8988T (cell line): Measurements from ENCODE around the gene GSDMA.

Experiments used
- DNase-seq: peaks from one replicate; pipeline ENCODE4 v3.0.0; 2011

Gene GSDMA, protein sequence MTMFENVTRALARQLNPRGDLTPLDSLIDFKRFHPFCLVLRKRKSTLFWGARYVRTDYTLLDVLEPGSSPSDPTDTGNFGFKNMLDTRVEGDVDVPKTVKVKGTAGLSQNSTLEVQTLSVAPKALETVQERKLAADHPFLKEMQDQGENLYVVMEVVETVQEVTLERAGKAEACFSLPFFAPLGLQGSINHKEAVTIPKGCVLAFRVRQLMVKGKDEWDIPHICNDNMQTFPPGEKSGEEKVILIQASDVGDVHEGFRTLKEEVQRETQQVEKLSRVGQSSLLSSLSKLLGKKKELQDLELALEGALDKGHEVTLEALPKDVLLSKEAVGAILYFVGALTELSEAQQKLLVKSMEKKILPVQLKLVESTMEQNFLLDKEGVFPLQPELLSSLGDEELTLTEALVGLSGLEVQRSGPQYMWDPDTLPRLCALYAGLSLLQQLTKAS

GRCh38 chr17:39962642-39963220 lies at the start of gene GSDMA:
Gene GSDMA, plus strand, starts transcription at chr17:39963004. Its CDS starts 2,684 bp downstream, at chr17:39965688.
- no peak for DNase-seq

GRCh38 chr17:39913989-39914388 lies 48.8 kb upstream of the GSDMA start:
- DNase-seq: no peak

- DNase-seq: no peak
These were observed 47.2 kb upstream of the GSDMA start for GRCh38 chr17:39915559-39915958.

- DNase-seq: no peak
These were observed 45.9 kb upstream of the GSDMA start for GRCh38 chr17:39916918-39917317.

DNA sequence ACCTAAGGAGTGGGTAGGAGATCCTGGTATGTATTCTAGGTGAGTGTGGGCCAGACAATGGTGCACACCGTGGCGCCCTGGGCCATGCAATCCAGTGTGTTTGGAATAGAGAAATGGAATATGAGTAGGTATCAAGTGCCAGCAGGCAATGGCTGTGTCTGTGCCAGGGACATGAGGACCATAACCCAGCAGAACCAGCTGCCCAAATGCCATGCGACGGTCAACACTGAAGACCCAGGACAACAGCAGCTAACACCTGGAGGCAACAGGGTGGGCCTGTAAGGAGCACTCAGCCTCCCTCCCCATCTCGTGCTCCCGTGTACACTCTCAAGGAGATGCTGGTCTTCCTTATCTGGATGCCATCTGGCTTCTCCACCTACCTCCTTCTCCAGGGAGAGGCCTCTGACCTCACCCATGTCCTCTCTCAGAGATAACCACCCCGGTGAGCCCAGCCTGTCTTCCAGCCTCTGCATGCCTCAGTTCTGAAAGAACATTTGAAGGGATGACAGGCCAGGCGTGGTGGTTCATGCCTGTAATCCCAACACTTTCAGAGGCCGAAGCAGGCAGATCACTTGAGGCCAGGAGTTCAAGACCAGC lies 43.6 kb upstream of the GSDMA start:
- no peak for DNase-seq

DNA sequence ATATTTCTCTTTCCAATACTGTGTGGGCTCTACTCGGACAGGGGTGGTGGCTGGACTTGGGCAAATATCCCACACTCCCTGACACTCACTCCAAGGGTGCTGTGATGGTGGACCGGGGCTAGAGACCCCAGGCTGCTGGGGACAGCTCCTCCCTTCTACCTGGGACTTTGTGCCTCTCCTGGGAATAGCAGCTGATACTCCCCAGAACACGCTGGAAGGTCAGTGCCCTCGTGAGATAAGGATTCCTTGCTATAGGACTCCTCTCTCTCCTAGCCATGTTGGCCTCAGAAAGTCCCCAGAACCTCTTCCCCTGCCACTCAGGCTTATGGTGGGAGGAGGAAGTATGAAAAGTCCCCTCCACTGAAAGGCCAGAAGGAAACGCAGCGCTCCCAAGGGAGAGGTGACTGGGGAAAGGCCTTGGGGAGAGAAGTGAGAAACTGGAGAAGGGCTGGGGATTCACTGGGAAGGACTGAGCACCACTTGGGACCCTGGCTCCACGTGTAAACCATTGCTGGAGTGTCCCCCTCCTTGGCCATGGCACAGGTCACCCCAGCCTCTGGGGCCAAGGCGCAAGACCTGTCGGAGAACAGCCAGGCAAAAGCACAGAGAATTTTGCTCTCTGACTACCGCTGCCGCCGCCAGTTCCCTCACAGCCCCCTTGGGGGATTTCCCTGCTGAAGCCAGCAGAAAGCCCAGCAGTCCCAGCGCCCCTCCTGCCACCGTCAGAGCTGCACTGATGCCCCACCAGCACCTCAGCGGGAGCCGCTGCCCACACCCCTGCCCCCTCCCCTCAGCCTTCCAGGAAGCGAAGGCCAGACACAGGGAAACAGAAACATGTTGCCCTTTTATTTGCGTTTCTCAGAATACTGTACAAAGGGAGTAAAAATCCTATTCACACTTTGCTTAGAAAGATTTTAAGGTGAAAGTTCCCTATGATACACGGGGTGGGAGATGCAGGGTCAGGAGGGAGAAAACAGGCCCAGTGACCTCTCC lies 42.3 kb upstream of the GSDMA start:
- no peak for DNase-seq

DNA sequence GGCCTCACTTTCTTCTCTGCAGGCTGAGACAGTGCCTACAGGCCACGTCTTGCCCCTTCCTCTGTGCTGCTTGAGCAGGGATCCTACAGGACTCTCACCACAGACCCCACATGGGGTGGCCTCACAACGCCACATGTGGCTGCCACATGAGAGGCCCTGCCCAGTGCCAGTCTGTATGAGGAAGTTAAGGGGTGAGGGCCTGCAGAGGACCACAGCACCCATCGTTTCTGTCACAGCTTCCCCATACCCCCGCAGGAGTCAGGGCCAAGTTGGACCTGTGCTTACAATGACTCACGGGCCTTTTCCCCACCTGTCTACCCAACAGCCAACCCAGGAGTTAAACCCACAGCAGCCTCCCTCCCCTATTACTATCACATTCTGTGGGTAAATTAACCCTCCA lies 41.5 kb upstream of the GSDMA start:
- no peak for DNase-seq

DNA sequence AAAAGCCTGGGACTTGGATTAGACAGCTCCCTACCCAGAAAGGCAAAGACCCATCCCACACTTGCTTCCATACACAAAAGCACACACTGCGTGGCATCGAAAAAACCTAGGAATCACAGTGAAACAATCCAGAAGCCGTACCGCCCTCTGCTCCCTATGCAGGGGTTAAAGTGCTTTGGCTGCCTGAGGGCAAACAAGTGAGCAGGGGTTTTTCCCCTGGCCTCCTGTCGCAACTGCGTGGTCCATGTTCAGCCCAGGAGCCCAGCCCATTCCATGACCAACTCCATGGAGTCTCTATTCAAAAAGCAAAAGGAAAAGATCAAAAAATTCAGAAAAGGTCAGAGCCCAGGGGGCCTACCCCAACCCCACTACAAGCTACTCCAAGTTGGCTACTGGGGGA lies 40.8 kb upstream of the GSDMA start:
- DNase-seq: no peak

- no peak for DNase-seq
These were observed 39.6 kb upstream of the GSDMA start for GRCh38 chr17:39923230-39923629.

- no peak for DNase-seq
These were observed 38.7 kb upstream of the GSDMA start for GRCh38 chr17:39923836-39924690.

- DNase-seq: no peak
These were observed 38.1 kb upstream of the GSDMA start for GRCh38 chr17:39924691-39925055.

DNA sequence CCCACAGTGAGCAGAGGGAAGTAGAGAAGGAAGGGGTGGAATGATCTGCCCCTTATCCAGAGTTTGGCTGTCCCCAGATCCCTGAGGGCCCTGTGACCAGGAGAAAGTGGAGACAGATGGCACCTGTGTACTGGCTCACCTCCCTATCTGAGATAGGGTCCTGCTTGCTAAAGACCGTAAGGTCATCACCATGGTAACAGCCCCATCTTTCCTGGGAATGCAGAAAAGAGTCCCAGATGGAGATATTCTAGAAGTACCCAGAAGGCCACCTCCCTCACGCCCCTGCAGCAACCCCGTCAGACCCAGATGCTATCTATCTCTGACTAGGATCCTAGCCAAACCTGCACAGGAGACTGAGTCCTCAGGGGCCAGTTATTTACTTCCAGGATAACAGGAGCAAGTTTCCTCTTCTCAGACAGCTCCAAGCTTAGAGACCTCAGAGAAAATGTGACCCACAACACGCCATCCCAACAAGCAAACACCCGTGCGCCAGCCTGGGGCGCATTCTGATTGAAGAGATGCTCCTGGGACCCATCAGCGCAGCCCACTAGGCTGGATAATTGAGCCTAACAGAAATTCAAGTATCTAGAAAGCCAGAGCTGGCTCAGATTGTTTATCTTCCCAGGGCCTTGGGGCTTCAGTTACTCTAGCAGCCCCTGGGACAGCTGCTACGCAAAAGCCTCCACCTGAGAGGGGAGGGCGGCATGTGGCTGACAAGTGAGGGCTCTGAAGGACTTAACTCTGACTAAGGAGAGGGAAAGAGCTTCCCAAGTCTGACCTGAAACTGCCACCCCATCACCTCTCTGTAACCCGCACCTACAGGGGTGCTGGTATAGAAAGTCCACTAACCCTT lies 37.3 kb upstream of the GSDMA start:
- DNase-seq: no peak

DNA sequence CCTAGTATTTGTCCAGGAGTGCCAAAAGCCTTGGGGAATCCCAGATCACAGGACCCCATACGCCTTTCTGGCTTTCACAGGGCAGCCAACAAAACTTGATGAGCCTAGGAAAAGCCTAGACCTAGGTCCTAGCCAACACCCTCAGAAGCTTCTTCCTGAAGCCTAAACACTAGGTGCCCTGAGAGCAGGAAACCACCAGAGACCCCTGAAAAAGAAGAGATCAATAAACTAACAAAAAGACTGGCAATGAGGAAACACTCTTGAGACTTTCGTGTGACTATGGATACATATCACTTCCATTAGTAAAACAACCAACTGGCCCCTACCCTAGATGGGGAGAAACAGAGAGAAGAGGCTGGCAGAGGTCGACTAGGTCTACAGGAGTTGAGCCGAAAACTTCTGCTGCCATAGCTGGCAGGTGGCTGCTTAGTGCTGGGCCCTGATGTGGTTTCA lies 36.6 kb upstream of the GSDMA start:
- DNase-seq: no peak

GRCh38 chr17:39926588-39927100 lies 36.2 kb upstream of the GSDMA start:
- DNase-seq: no peak

- peak; percentile 69 for DNase-seq
These were observed 35.5 kb upstream of the GSDMA start, which contains the start of the genes LRRC3C and ORMDL3 for GRCh38 chr17:39927101-39927928. Gene LRRC3C, plus strand, starts transcription at chr17:39927732. Its CDS starts 13,792 bp downstream, at chr17:39941524. Gene ORMDL3, minus strand, starts transcription at chr17:39927601. Its CDS starts 3,398 bp downstream, at chr17:39924203.

- peak; percentile 28 for DNase-seq
These were observed 34.6 kb upstream of the GSDMA start for GRCh38 chr17:39927929-39928857.

DNA sequence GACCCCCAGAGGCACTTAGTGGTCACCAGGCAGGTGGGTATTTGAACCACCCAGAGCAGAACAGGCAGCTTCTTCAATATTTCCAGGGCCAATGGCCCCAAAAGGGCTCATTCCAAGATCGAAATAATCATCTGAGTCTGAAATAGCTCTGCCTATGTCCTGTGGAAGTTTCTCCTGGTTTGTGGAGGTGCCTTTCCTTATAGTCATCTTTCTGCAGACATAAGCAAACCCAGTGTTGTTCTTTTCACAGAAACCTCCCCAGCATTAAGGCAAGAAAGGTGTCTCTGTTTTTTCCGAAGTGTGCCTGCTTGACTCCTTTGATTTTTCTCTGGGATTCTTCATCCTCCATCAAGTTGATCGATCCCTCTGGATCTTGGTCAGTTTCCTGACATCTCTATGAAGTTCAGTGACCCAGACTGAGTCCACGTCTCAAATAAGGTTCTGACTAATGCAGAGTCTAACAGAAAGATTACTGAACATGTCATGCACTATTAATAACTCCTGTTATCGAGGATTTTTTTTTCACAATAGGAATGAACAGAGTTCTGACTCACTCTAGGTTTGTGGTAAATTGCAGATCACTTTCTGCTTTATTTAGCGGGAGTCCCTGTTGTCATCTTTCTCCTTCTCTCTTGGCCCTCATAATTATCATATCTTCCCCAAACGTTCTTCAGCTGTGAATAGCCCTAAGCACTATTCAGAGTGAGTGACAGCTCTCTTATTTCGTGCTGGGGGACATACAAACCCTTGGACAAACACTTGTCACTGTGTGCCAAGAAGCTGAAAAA lies 33.8 kb upstream of the GSDMA start:
- no peak for DNase-seq
